ENCODE results near the gene NTSR1. TPM values are rescaled to one million over a fixed set of nuclear protein-coding genes. Genes with fewer than 3 reads are reported as not detected.

NTSR1 gene
- total RNA-seq, 1 experiment from 2014 or later, result 4.5 TPM

GRCh38 chr20:62764156-62764935, 55.7 kb downstream of the NTSR1 start:
- CTCF ChIA-PET, result interaction anchor here (1.4 kb wide), 1 partner anchor 9 kb away, joined by 3 read pairs; no protein-coding TSS in a partner anchor
- no TSS peak for BruUV-seq (replicated peaks)
- no peak overlapping the region for H3K4me3 Mint-ChIP-seq (ENCODE audit: unreplicated experiment)

DNA sequence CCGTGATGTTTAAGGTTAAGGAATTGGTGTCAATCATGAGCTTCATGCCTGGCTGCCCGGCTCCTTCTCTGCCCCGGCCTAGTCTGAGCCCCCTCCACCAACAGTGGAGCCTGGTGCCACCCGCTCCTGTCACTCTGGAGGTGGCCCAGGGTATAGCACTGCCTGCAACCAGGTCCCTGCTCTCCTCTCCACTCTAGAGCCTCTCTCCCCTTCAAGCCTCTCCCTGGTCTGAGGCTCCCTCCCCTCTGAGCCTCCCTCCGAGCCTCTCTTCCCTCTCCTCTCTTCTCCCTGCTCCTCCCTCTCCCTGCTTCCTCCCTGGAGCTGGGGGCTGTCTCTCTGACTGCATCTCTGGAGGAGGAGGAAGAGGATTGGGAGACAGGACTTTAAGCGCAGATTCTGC, 56.4 kb downstream of the NTSR1 start:
- CTCF ChIA-PET, result interaction anchor here (0.6 to 0.7 kb wide), 2 partner anchors 8 to 62 kb away, joined by 3 read pairs; no protein-coding TSS in a partner anchor
- no peak for DNase-seq (ENCODE audit: unreplicated experiment)
- BruUV-seq (replicated peaks), result no TSS peak
- POLR2A ChIA-PET, result interaction anchor here (0.7 kb wide), 1 partner anchor 757 kb away, joined by 4 read pairs; no protein-coding TSS in a partner anchor
- Mint-ChIP-seq H3K9me3 (ENCODE audit: unreplicated experiment) (no peaks in the 10 kb centered on the region), H3K4me1 (ENCODE audit: insufficient read depth, unreplicated experiment) (peaks cover 6% of the 10 kb centered on the region), H3K36me3 (ENCODE audit: insufficient read depth, unreplicated experiment) (no peaks in the 10 kb centered on the region), H3K4me3 (ENCODE audit: unreplicated experiment) (no peak overlapping the region), H3K27ac (ENCODE audit: low read depth, unreplicated experiment) (no peak overlapping the region), H3K27me3 (ENCODE audit: insufficient read depth, unreplicated experiment) (no peaks in the 10 kb centered on the region)
- TF ChIP-seq, protein P1, sequence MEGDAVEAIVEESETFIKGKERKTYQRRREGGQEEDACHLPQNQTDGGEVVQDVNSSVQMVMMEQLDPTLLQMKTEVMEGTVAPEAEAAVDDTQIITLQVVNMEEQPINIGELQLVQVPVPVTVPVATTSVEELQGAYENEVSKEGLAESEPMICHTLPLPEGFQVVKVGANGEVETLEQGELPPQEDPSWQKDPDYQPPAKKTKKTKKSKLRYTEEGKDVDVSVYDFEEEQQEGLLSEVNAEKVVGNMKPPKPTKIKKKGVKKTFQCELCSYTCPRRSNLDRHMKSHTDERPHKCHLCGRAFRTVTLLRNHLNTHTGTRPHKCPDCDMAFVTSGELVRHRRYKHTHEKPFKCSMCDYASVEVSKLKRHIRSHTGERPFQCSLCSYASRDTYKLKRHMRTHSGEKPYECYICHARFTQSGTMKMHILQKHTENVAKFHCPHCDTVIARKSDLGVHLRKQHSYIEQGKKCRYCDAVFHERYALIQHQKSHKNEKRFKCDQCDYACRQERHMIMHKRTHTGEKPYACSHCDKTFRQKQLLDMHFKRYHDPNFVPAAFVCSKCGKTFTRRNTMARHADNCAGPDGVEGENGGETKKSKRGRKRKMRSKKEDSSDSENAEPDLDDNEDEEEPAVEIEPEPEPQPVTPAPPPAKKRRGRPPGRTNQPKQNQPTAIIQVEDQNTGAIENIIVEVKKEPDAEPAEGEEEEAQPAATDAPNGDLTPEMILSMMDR (IDR thresholded peaks at IDR 0.05; ENCODE audit: unreplicated experiment), result no peak
- intact Hi-C loops (cut with micrococcal nuclease), result no loop called here

More at GRCh38 chr20:62764156-62764935, 55.7 kb downstream of the NTSR1 start:
- no peak for DNase-seq (ENCODE audit: unreplicated experiment)
- POLR2A ChIA-PET, result interaction anchor here (1.1 kb wide), 1 partner anchor 141 kb away, joined by 3 read pairs; no protein-coding TSS in a partner anchor
- no peaks in the 10 kb centered on the region for H3K36me3 Mint-ChIP-seq (ENCODE audit: insufficient read depth, unreplicated experiment)
- peaks cover 6% of the 10 kb centered on the region for H3K4me1 Mint-ChIP-seq (ENCODE audit: insufficient read depth, unreplicated experiment)
- H3K27me3 Mint-ChIP-seq (ENCODE audit: insufficient read depth, unreplicated experiment), result no peaks in the 10 kb centered on the region
- intact Hi-C loops (cut with micrococcal nuclease), result no loop called here
- no peaks in the 10 kb centered on the region for H3K9me3 Mint-ChIP-seq (ENCODE audit: unreplicated experiment)
- TF ChIP-seq, protein P1 (IDR thresholded peaks at IDR 0.05; ENCODE audit: unreplicated experiment), result no peak
- no peak overlapping the region for H3K27ac Mint-ChIP-seq (ENCODE audit: low read depth, unreplicated experiment)

GRCh38 chr20:62765432-62766070, 56.9 kb downstream of the NTSR1 start:
- no peak overlapping the region for H3K4me3 Mint-ChIP-seq (ENCODE audit: unreplicated experiment)
- no peaks in the 10 kb centered on the region for H3K36me3 Mint-ChIP-seq (ENCODE audit: insufficient read depth, unreplicated experiment)
- H3K9me3 Mint-ChIP-seq (ENCODE audit: unreplicated experiment), result no peaks in the 10 kb centered on the region
- DNase-seq (ENCODE audit: unreplicated experiment), result no peak
- BruUV-seq (replicated peaks), result no TSS peak
- POLR2A ChIA-PET, result interaction anchor here (0.7 kb wide), 1 partner anchor 757 kb away, joined by 4 read pairs; no protein-coding TSS in a partner anchor
- TF ChIP-seq, protein P1 (IDR thresholded peaks at IDR 0.05; ENCODE audit: unreplicated experiment), result no peak
- CTCF ChIA-PET, result interaction anchor here (0.6 to 1.1 kb wide), 4 partner anchors 7 to 62 kb away, joined by 3 to 4 read pairs (median 4); no protein-coding TSS in a partner anchor
- H3K27me3 Mint-ChIP-seq (ENCODE audit: insufficient read depth, unreplicated experiment), result no peaks in the 10 kb centered on the region
- H3K27ac Mint-ChIP-seq (ENCODE audit: low read depth, unreplicated experiment), result no peak overlapping the region
- intact Hi-C loops (cut with micrococcal nuclease), result no loop called here
- peaks cover 6% of the 10 kb centered on the region for H3K4me1 Mint-ChIP-seq (ENCODE audit: insufficient read depth, unreplicated experiment)

GRCh38 chr20:62766071-62766450, 57.4 kb downstream of the NTSR1 start:
- BruUV-seq (replicated peaks), result no TSS peak
- no peaks in the 10 kb centered on the region for H3K27me3 Mint-ChIP-seq (ENCODE audit: insufficient read depth, unreplicated experiment)
- CTCF ChIA-PET, result interaction anchor here (0.6 to 1.1 kb wide), 3 partner anchors 10 to 63 kb away, joined by 3 to 4 read pairs (median 4); no protein-coding TSS in a partner anchor
- no peaks in the 10 kb centered on the region for H3K9me3 Mint-ChIP-seq (ENCODE audit: unreplicated experiment)
- intact Hi-C loops (cut with micrococcal nuclease), result no loop called here
- H3K27ac Mint-ChIP-seq (ENCODE audit: low read depth, unreplicated experiment), result no peak overlapping the region
- H3K36me3 Mint-ChIP-seq (ENCODE audit: insufficient read depth, unreplicated experiment), result no peaks in the 10 kb centered on the region
- peaks cover 6% of the 10 kb centered on the region for H3K4me1 Mint-ChIP-seq (ENCODE audit: insufficient read depth, unreplicated experiment)
- POLR2A ChIA-PET, result no interaction called here
- DNase-seq (ENCODE audit: unreplicated experiment), result no peak
- H3K4me3 Mint-ChIP-seq (ENCODE audit: unreplicated experiment), result no peak overlapping the region
- TF ChIP-seq, protein P1 (IDR thresholded peaks at IDR 0.05; ENCODE audit: unreplicated experiment), result no peak

All from MCF 10A (cell line).